ENCODE results near the gene PTPRN2.
"Not testable (repeated sequence)": the region's sequence is repeated elsewhere in the genome, so short reads cannot be mapped to it uniquely, and the experiment has no call there.

The PTPRN2 gene

GRCh38 chr7:158278745-158279320, 308.8 kb downstream of the PTPRN2 start:
- DNase-seq (ENCODE audit: low spot score): no peak

DNA sequence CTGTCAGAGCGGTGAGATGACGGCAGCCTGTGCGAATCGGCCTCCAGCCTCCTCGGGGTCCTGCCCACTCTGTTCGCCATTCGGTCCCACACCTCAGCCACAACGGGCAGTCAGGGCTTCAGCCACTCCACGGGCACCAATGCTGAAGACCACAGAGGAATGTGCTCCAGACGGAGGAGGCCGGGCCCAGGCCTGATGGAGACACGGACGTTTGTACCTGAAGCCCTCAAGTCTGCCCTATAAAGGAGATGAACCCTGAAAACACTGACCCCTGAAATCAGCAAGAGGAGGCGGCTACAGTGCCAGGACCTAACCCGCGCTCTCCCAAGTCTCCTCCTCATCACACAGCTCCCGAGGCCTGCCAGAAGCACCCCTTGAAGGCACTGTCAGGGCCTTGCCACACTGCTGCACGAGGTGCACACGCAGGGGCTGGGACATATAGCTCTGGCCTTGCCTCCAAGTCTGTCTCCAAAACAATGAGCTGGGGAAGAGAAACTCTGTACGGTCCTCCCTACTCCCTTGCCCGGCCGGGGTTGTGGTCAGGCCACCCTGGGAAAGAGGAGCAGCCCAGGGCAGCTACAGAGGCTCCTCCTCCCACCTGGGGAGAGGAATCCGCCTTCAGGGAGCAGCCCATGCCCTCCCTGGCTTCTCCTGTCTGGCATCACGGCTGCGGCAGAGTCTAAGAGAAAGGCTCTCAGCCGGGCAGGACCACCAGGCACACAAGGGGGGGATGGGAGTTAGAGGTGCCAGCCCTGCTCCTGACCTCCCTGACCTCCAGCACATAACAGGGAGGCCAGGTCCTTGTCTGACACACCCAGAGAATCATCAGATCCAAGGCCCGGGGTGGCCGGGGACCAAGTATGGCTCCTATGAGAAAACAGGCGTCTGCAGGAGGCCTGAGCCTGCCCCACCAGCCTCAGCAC, 310.1 kb downstream of the PTPRN2 start:
- DNase-seq (ENCODE audit: low spot score): no peak

DNA sequence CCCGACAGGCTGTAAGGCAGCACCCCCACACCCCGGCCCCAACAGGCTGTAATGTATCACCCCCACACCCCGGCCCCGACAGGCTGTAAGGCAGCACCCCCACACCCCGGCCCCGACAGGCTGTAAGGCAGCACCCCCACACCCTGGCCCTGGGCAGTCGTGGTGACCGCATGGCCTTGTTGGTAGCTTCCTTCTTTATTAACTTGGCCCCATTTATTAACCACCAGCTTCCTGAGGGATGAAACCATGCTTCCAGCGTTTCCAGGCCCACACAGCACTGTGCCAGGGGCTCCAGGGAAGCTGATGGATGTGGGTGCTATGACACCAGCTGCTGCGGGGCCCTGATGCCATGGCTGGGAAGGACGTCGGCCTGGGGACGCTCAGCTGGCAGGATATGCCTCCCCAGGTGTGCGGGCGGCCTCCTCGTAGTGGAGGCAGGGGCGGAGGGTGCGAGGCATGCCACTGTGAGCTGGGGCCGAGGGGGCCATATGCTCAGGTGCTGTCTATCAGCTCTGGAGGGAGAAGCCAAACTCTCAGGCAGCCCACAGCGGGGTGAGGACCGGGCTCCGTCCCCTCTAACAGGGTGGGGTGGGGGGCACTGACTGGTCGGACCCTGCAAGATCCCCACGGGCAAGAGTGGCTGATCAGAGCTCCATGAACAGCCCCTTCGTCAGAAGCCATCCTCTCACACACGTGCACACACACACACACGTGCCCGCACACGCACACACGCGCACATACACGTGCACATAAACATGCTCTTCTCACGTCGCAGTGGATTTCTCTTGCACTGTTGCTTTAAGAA, 311.0 kb downstream of the PTPRN2 start:
- DNase-seq (ENCODE audit: low spot score): no peak

DNA sequence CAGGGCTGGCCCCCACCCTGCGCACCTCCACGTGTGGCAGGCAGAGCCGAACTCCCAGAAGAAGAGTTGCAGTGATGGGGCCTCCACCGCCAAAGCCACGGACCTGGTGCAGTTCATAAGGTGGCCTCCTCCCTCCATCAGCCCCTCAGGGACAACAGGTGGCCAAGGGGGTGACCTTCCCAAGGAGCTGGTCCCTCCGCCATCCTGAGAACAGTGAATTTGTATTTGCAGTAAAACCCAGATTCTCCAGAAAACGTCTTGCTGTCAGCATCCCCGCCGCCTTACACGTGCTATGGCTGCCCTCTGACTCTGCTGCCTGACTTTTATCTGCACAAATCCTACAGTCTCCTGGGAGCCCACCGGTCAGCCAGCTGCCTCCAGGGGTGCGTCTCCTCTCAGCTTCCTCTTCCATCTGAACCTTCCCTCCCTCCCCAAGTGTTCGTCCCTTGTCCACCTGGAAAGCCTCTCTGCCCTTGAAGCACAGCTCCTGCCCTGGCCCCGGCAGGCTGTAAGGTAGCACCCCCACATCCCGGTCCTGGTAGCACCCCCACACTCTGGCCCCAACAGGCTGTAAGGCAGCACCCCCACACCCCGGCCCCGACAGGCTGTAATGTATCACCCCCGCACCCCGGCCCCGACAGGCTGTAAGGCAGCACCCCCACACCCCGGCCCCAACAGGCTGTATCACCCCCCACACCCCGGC, 311.8 kb downstream of the PTPRN2 start:
- DNase-seq (ENCODE audit: low spot score): no peak

GRCh38 chr7:158274996-158275395, 312.6 kb downstream of the PTPRN2 start:
- DNase-seq (ENCODE audit: low spot score): no peak

- no peak for DNase-seq (ENCODE audit: low spot score)
Observed at GRCh38 chr7:158274404-158274811, 313.2 kb downstream of the PTPRN2 start.

GRCh38 chr7:158273756-158274342, 313.8 kb downstream of the PTPRN2 start:
- not testable (repeated sequence) for DNase-seq (ENCODE audit: low spot score)

DNA sequence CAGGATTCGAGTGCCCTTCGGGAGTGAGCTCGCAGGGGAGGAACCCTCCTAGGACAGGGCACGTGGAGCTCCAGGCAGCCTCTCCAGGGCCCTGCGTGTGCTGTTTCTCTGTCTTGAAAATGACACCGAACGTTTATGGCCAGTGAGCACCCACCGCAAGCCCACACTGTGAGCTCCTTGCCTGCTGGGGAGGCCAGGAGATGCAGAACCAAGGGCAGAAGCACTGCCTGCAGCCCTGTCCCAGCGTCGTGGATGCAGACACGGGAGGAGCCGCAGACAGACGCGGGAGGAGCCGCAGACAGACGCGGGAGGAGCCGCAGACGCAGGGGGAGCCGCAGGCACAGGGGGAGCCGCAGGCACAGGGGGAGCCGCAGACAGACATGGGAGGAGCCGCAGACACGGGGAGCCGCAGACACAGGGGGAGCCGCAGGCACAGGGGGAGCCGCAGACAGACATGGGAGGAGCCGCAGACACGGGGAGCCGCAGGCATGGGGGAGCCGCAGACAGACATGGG, 314.4 kb downstream of the PTPRN2 start:
- DNase-seq (ENCODE audit: low spot score): no peak

- DNase-seq (ENCODE audit: low spot score): no peak
Observed at GRCh38 chr7:158272509-158273137, 315.0 kb downstream of the PTPRN2 start.

DNA sequence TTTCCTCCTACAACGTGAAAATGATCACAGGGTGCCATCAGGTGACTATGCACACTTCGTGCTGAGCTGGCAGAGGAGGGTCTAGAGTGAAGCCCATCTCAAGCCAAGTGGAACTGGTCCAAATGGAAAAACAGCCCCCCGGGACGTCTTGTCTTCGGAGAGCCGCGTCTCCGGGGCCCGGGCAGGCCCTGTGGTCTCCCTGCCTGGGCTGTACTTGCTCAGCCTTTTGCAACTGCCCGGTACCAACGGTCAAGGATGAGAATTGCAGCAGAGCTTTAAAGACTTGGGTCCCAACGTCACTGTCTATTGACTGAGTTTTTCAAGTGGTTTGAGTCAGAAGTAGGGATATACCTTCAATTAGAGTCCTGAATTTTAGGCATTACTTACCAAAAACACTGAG, 315.5 kb downstream of the PTPRN2 start:
- no peak for DNase-seq (ENCODE audit: low spot score)

- DNase-seq (ENCODE audit: low spot score): no peak
Observed at GRCh38 chr7:158271646-158272045, 316.0 kb downstream of the PTPRN2 start.

DNA sequence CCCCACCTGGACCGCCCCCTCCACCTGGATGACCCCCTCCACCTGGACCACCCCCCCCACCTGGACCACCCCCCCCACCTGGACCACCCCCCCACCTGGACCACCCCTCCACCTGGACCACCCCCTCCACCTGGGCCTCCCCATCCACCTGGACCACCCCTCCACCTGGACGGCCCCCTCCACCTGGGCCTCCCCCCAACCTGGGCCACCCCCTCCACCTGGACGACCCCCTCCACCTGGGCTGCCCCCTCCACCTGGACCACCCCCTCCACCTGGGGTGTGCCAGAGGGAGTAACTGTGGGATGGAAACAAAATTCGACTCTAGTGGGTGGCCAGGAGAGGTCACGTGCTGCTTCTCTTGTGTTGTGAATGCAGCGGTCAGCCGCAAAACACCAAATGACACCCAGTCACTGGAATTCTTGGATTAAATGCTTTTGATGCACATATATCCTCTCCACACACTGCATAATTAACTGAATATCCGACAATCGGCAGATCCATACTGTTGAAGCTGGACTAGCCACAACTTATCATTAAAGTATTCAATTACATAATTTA, 316.7 kb downstream of the PTPRN2 start:
- DNase-seq (ENCODE audit: low spot score): no peak

DNA sequence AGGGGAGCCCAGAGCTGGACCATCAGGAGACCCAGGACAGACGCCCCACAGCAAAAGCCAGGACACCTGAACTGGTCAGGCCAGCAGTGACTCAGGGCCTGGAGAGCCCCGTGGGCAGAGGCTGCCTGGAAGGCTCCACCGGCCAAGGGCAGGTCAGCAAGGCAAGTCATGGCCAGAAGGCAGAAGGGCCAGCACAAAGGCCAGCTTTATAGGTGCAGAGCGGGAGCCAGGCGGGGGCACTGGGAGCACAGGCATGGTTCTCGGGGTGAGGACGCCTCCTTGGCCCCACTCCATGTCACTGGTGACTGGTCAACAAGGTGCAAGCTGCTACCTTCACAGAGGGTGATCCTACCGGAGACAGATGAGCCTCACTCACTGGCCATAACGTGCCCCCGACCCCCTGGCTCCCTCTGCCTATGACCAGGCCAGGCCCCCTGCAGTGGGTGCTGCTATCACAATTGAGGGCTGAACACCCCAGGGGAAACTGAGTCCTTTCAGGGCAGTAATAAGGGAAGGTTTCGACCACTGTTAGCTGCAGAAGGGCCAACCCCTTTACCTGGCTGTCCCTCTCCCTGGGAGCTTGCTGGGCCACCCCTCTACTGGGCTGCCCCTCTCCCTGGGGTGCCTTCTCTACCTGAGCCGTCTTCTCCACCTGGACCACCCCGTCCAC, 317.4 kb downstream of the PTPRN2 start:
- no peak for DNase-seq (ENCODE audit: low spot score)

DNA sequence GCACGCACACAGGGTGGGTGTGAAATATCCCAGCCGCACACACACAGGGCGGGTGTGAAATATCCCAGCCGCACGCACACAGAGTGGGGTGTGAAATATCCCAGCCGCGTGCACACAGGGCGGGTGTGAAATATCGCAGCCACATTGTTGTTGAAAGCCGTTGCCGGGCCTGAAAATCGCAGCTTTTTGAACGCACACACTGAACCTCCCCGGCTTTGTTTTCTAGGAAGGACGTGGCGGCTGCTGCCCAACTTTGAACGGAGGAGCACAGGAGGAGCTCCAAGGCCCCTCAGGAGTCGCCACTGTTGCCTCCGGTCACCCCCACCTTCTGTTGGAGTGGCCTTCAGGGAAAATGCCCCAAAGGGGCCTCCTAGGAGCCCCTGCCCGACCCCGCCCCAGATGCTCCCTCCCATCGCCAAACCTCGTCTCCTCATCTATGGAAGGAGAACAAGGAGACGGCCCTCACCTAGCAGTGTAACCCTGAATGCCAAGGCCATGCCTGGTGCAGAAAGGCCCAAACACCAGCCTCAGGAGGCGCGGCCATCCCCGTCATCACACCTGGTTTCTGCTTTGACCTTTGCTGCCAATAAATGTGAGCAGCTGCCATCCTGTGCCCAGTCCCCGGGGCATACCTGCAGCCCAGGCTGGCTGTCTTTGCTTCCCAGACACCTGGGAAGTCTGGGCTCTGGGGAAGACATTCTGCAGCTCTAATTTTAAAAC, 318.6 kb downstream of the PTPRN2 start:
- DNase-seq (ENCODE audit: low spot score): no peak

- no peak for DNase-seq (ENCODE audit: low spot score)
Observed at GRCh38 chr7:158267742-158268435, 319.7 kb downstream of the PTPRN2 start.

GRCh38 chr7:158266817-158267741, 320.5 kb downstream of the PTPRN2 start:
- DNase-seq (ENCODE audit: low spot score): no peak

GRCh38 chr7:158266426-158266816, 321.2 kb downstream of the PTPRN2 start:
- no peak for DNase-seq (ENCODE audit: low spot score)

DNA sequence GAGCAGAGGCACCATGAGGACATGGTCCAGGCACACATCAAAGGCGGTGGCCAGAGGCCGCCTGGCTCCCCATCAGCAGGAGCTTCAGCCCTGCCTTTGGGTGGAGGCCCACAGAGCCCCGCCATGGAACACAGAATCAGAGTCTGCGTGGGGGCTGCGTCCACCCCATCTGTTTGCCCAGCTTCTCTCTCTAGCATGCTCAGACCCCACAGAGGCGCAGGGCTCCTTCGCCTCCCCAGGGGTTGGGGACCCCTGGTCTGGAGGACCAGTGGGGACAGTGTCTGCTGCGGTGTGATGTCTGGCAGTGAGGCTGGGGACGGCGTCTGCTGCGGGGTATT, 321.9 kb downstream of the PTPRN2 start:
- no peak for DNase-seq (ENCODE audit: low spot score)

Data from LoVo (cell line).